Measurements from ENCODE around the gene INTS11. TPM values are rescaled to one million over a fixed set of nuclear protein-coding genes. Genes with fewer than 3 reads are reported as not detected.

The INTS11 gene
- total and polyA plus RNA-seq, 12 donors, result 53.0 to 601 (median 88.8) TPM

DNA sequence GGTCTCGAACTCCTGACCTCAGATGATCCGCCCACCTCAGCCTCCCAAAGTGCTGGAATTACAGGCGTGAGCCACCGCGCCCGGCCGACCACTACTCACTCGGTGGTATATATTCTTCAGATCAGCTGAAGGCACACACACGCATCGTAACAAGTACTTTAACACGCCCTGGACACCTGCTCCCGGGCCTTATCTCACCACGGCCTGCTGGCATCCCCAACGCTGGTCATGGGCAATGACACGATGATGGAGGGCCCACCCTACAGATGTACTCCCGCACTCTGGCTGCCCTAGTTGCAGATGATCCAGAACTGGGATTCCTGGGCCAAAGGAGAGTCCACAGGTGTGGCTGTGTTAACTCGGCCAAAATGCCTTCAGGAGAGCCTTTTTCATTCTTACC is 62.4 kb downstream of the INTS11 start:
- H3K9me3 ChIP-seq (replicated peaks in 1 of 3), result no peaks in the 10 kb centered on the region
- H3K36me3 ChIP-seq (replicated peaks in 1 of 2), result peaks cover 0 to 55% of the 10 kb centered on the region in 2 donors
- H3K4me1 ChIP-seq (replicated peaks in 1 of 2), result no peaks in the 10 kb centered on the region
- intact Hi-C loops (cut with DNase I), result no loop called here
- H3K27ac ChIP-seq, result no peak overlapping the region
- 93 to 96% (median 95%) methylated on average over 10 to 17 of the region's 17 CpGs for WGBS, 4 donors
- H3K27me3 ChIP-seq, result no peaks in the 10 kb centered on the region
- no peak for DNase-seq
- TF ChIP-seq, protein P1, sequence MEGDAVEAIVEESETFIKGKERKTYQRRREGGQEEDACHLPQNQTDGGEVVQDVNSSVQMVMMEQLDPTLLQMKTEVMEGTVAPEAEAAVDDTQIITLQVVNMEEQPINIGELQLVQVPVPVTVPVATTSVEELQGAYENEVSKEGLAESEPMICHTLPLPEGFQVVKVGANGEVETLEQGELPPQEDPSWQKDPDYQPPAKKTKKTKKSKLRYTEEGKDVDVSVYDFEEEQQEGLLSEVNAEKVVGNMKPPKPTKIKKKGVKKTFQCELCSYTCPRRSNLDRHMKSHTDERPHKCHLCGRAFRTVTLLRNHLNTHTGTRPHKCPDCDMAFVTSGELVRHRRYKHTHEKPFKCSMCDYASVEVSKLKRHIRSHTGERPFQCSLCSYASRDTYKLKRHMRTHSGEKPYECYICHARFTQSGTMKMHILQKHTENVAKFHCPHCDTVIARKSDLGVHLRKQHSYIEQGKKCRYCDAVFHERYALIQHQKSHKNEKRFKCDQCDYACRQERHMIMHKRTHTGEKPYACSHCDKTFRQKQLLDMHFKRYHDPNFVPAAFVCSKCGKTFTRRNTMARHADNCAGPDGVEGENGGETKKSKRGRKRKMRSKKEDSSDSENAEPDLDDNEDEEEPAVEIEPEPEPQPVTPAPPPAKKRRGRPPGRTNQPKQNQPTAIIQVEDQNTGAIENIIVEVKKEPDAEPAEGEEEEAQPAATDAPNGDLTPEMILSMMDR (IDR thresholded peaks at IDR 0.05), result no peak
- TF ChIP-seq POLR2A (IDR thresholded peaks at IDR 0.05), result no peak
- no peak overlapping the region for H3K4me3 ChIP-seq

Small RNA genes lying within 50 kb of the gene (microRNA-seq; reads per million reads assigned to microRNA genes)
- gene MIR6726 (2.7 to 5.0 (median 4.0) reads per million in 3 donors), gene MIR6727 (0 to 2.3 (median 0.57) reads per million in 3 donors), gene MIR6808 (0 to 0.57 (median 0.45) reads per million in 3 donors)

Small RNA genes lying within 50 kb of the gene (small RNA-seq; reads per million reads assigned to genes)
- 0 to 0.17 reads per million in 2 donors for gene MIR6726

Other genes starting within 250 kb of the INTS11 start
- 10 to 100 TPM in 5 of 9 donors, 1 to 10 TPM in 4; 5.4 to 17.3 (median 11.0) TPM for gene C1orf159, start 208.6 kb downstream of the INTS11 start, total RNA-seq
- 10 to 100 TPM in 2 of 3 donors, under 1 TPM in 1; 0.55 to 54.3 (median 25.5) TPM for gene C1orf159, start 208.6 kb downstream of the INTS11 start, polyA plus RNA-seq
- not detected for gene TTLL10, start 150.8 kb downstream of the INTS11 start, total RNA-seq
- under 1 TPM in 2 of 3 donors, not detected in 1; 0.32 to 0.44 TPM for gene TTLL10, start 150.8 kb downstream of the INTS11 start, polyA plus RNA-seq
- gene TNFRSF18, start 118.1 kb downstream of the INTS11 start, total RNA-seq, result under 1 TPM in 3 of 9 donors, not detected in 6; 0.27 to 0.90 (median 0.39) TPM
- 1 to 10 TPM in 1 of 3 donors, under 1 TPM in 1, not detected in 1; 0.64 to 1.5 TPM for gene TNFRSF18, start 118.1 kb downstream of the INTS11 start, polyA plus RNA-seq
- 1 to 10 TPM in 4 of 9 donors, under 1 TPM in 4, not detected in 1; 0.32 to 2.7 (median 0.94) TPM for gene TNFRSF4, start 110.5 kb downstream of the INTS11 start, total RNA-seq
- 1 to 10 TPM in 2 of 3 donors, not detected in 1; 4.7 to 6.9 TPM for gene TNFRSF4, start 110.5 kb downstream of the INTS11 start, polyA plus RNA-seq
- 100 to 1,000 TPM in 8 of 9 donors, 10 to 100 TPM in 1; 49.4 to 221 (median 165) TPM for gene SDF4, start 92.7 kb downstream of the INTS11 start, total RNA-seq
- gene SDF4, start 92.7 kb downstream of the INTS11 start, polyA plus RNA-seq, result 100 to 1,000 TPM; 129 to 131 (median 130) TPM
- 10 to 100 TPM; 11.7 to 39.4 (median 19.7) TPM for gene B3GALT6, start 92.4 kb downstream of the INTS11 start, total RNA-seq
- gene B3GALT6, start 92.4 kb downstream of the INTS11 start, polyA plus RNA-seq, result 10 to 100 TPM in 2 of 3 donors, 1 to 10 TPM in 1; 7.2 to 14.1 (median 10.3) TPM
- gene C1QTNF12, start 77.9 kb downstream of the INTS11 start, total RNA-seq, result 1 to 10 TPM in 4 of 9 donors, under 1 TPM in 3, not detected in 2; 0.28 to 2.6 (median 1.1) TPM
- gene C1QTNF12, start 77.9 kb downstream of the INTS11 start, polyA plus RNA-seq, result 1 to 10 TPM in 2 of 3 donors, not detected in 1; 3.0 to 4.3 TPM
- gene UBE2J2, start 50.8 kb downstream of the INTS11 start, total RNA-seq, result 10 to 100 TPM; 30.1 to 56.1 (median 44.2) TPM
- gene UBE2J2, start 50.8 kb downstream of the INTS11 start, polyA plus RNA-seq, result 10 to 100 TPM; 49.8 to 74.4 (median 55.2) TPM
- 10 to 100 TPM in 1 of 9 donors, 1 to 10 TPM in 8; 1.1 to 22.4 (median 3.7) TPM for gene SCNN1D, start 44.2 kb downstream of the INTS11 start, total RNA-seq
- gene SCNN1D, start 44.2 kb downstream of the INTS11 start, polyA plus RNA-seq, result 10 to 100 TPM in 2 of 3 donors, under 1 TPM in 1; 0.18 to 53.6 (median 31.8) TPM
- 10 to 100 TPM; 18.1 to 81.5 (median 39.1) TPM for gene ACAP3, start 16.7 kb downstream of the INTS11 start, total RNA-seq
- 100 to 1,000 TPM in 2 of 3 donors, 1 to 10 TPM in 1; 5.0 to 385 (median 138) TPM for gene ACAP3, start 16.7 kb downstream of the INTS11 start, polyA plus RNA-seq
- 10 to 100 TPM; 13.8 to 43.8 (median 24.1) TPM for gene PUSL1, start 16.1 kb downstream of the INTS11 start, total RNA-seq
- 10 to 100 TPM in 2 of 3 donors, 1 to 10 TPM in 1; 2.5 to 43.4 (median 32.2) TPM for gene PUSL1, start 16.1 kb downstream of the INTS11 start, polyA plus RNA-seq
- 10 to 100 TPM; 10.5 to 53.0 (median 30.4) TPM for gene CPTP, start 142 bp upstream of the INTS11 start, total RNA-seq
- 10 to 100 TPM in 2 of 3 donors, 1 to 10 TPM in 1; 2.9 to 45.8 (median 27.5) TPM for gene CPTP, start 142 bp upstream of the INTS11 start, polyA plus RNA-seq
- gene TAS1R3, start 6.6 kb upstream of the INTS11 start, total RNA-seq, result under 1 TPM; 0.06 to 0.86 (median 0.52) TPM
- gene TAS1R3, start 6.6 kb upstream of the INTS11 start, polyA plus RNA-seq, result under 1 TPM; 0.05 to 0.72 (median 0.61) TPM
- gene DVL1, start 24.8 kb upstream of the INTS11 start, total RNA-seq, result 100 to 1,000 TPM in 3 of 9 donors, 10 to 100 TPM in 6; 55.8 to 137 (median 88.6) TPM
- 100 to 1,000 TPM in 2 of 3 donors, 1 to 10 TPM in 1; 4.0 to 279 (median 144) TPM for gene DVL1, start 24.8 kb upstream of the INTS11 start, polyA plus RNA-seq
- 100 to 1,000 TPM in 1 of 9 donors, 10 to 100 TPM in 8; 17.5 to 104 (median 42.8) TPM for gene MXRA8, start 33.9 kb upstream of the INTS11 start, total RNA-seq
- gene MXRA8, start 33.9 kb upstream of the INTS11 start, polyA plus RNA-seq, result 10 to 100 TPM in 2 of 3 donors, 1 to 10 TPM in 1; 8.4 to 90.3 (median 70.8) TPM
- gene AURKAIP1, start 50.5 kb upstream of the INTS11 start, total RNA-seq, result 100 to 1,000 TPM in 8 of 9 donors, 10 to 100 TPM in 1; 89.6 to 260 (median 155) TPM
- 100 to 1,000 TPM in 2 of 3 donors, 10 to 100 TPM in 1; 44.2 to 317 (median 226) TPM for gene AURKAIP1, start 50.5 kb upstream of the INTS11 start, polyA plus RNA-seq
- gene CCNL2, start 74.7 kb upstream of the INTS11 start, total RNA-seq, result 100 to 1,000 TPM in 7 of 9 donors, 10 to 100 TPM in 2; 53.4 to 264 (median 165) TPM
- 100 to 1,000 TPM in 2 of 3 donors, 10 to 100 TPM in 1; 65.2 to 893 (median 593) TPM for gene CCNL2, start 74.7 kb upstream of the INTS11 start, polyA plus RNA-seq
- gene MRPL20, start 82.6 kb upstream of the INTS11 start, total RNA-seq, result 100 to 1,000 TPM in 8 of 9 donors, 10 to 100 TPM in 1; 98.9 to 276 (median 160) TPM
- gene MRPL20, start 82.6 kb upstream of the INTS11 start, polyA plus RNA-seq, result 100 to 1,000 TPM; 116 to 175 (median 134) TPM
- gene ANKRD65, start 96.6 kb upstream of the INTS11 start, total RNA-seq, result 1 to 10 TPM in 5 of 9 donors, under 1 TPM in 4; 0.22 to 2.6 (median 1.4) TPM
- gene ANKRD65, start 96.6 kb upstream of the INTS11 start, polyA plus RNA-seq, result 1 to 10 TPM in 2 of 3 donors, under 1 TPM in 1; 0.53 to 3.4 (median 2.2) TPM
- gene VWA1, start 111.0 kb upstream of the INTS11 start, total RNA-seq, result 10 to 100 TPM in 8 of 9 donors, 1 to 10 TPM in 1; 4.7 to 49.0 (median 30.0) TPM
- gene VWA1, start 111.0 kb upstream of the INTS11 start, polyA plus RNA-seq, result 10 to 100 TPM in 2 of 3 donors, under 1 TPM in 1; 0.99 to 39.3 (median 25.9) TPM
- gene ATAD3C, start 125.0 kb upstream of the INTS11 start, total RNA-seq, result 1 to 10 TPM in 2 of 9 donors, under 1 TPM in 4, not detected in 3; under 0.01 to 1.4 (median 0.52) TPM
- gene ATAD3C, start 125.0 kb upstream of the INTS11 start, polyA plus RNA-seq, result 1 to 10 TPM in 1 of 3 donors, under 1 TPM in 2; 0.09 to 1.2 (median 0.72) TPM
- gene ATAD3B, start 147.1 kb upstream of the INTS11 start, total RNA-seq, result 10 to 100 TPM in 6 of 9 donors, 1 to 10 TPM in 3; 6.3 to 30.3 (median 11.2) TPM
- 100 to 1,000 TPM in 1 of 3 donors, 10 to 100 TPM in 1, 1 to 10 TPM in 1; 5.3 to 109 (median 48.4) TPM for gene ATAD3B, start 147.1 kb upstream of the INTS11 start, polyA plus RNA-seq
- 10 to 100 TPM; 16.9 to 46.3 (median 29.0) TPM for gene ATAD3A, start 187.5 kb upstream of the INTS11 start, total RNA-seq
- 10 to 100 TPM in 2 of 3 donors, 1 to 10 TPM in 1; 7.8 to 40.7 (median 25.1) TPM for gene ATAD3A, start 187.5 kb upstream of the INTS11 start, polyA plus RNA-seq
- 1 to 10 TPM in 8 of 9 donors, under 1 TPM in 1; 0.95 to 7.0 (median 3.9) TPM for gene TMEM240, start 216.0 kb upstream of the INTS11 start, total RNA-seq
- 10 to 100 TPM in 1 of 3 donors, 1 to 10 TPM in 1, not detected in 1; 5.5 to 12.4 TPM for gene TMEM240, start 216.0 kb upstream of the INTS11 start, polyA plus RNA-seq